GM12891 (cell line): ENCODE measurements around the gene STK10.

Experiments used
- DNase-seq: peaks from one replicate; pipeline ENCODE4 v3.0.0; 2011; ENCODE audit warnings: low spot score; ENCODE audit not compliant: insufficient read length
- FAIRE-seq: peaks from 2 replicates; lab custom pipeline; 2011; peaks lifted over from hg19 to GRCh38; lab: Jason Lieb, UNC
- PAX5 ChIP-seq: IDR thresholded peaks from 2 replicates; pipeline ENCODE4 v1.6.1; 2011; ENCODE audit warnings: low read length, moderate library complexity, mild to moderate bottlenecking; ENCODE audit not compliant: insufficient read depth, severe bottlenecking
- POLR2A ChIP-seq: IDR thresholded peaks from 2 replicates; pipeline ENCODE4 v1.6.1; 2011; ENCODE audit warnings: low read depth, low read length, control low read depth
- POLR2AphosphoS5 ChIP-seq: IDR thresholded peaks from 2 replicates; pipeline ENCODE4 v1.6.1; 2011; ENCODE audit warnings: low read depth, low read length, control low read depth
- POU2F2 ChIP-seq: IDR thresholded peaks from 2 replicates; pipeline ENCODE4 v1.6.1; 2011; ENCODE audit warnings: low read depth, mild to moderate bottlenecking, control low read depth, low read length, moderate library complexity
- SPI1 ChIP-seq: IDR thresholded peaks from 2 replicates; pipeline ENCODE4 v1.6.1; 2011; ENCODE audit warnings: low read depth, low read length, control low read depth
- TAF1 ChIP-seq: IDR thresholded peaks from 2 replicates; pipeline ENCODE4 v1.6.1; 2011; ENCODE audit warnings: low read depth, low read length, control low read depth

STK10 gene

DNA sequence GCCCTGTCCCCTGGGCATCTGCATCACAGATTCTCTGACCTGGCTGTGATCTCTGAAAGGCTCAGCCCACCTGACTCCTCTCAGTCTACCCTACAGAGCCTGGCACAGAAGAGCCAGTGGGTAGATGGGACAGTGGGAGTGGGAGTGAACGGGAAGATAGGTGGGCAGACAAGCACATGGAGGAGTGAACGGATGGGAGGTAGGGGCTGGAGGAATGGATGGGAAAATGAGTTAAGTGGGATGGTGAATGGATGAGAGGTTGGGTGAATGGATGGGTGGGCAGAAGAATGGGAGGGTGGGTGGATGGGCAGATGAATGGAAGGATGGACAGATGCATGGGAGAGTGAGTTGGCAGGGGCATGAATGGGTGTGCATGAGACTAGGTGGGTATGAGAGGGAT lies 18.8 kb downstream of the STK10 start:
- DNase-seq (no peak), FAIRE-seq (no peak)
- TF ChIP-seq POLR2A = no peak
- TF ChIP-seq SPI1 = no peak

DNA sequence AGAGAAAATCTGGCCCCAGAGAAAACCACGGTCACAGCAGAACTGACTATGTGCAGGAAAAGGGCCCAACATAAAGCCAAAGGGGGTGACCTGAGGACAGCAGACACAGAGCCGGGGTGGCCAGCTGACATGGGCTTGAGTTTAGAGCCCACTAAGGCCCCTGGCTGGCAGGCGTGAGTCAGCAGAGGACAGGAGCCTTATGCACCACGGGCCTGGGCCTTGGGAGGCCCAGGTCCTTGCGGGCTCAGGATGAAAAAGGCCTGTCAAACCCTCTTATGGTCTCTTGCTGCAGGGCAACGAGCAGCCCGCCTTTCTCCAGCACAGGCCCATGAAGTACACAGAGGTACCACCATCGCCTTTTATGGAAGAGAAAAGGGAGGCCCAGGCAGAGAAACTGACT lies 19.7 kb downstream of the STK10 start:
- TF ChIP-seq SPI1 = no peak
- TF ChIP-seq PAX5 = no peak
- no peak for TF ChIP-seq POLR2A
- TF ChIP-seq POU2F2 = no peak
- no peak for TF ChIP-seq TAF1
- no peak for TF ChIP-seq POLR2AphosphoS5
- DNase-seq (no peak), FAIRE-seq (no peak)

DNA sequence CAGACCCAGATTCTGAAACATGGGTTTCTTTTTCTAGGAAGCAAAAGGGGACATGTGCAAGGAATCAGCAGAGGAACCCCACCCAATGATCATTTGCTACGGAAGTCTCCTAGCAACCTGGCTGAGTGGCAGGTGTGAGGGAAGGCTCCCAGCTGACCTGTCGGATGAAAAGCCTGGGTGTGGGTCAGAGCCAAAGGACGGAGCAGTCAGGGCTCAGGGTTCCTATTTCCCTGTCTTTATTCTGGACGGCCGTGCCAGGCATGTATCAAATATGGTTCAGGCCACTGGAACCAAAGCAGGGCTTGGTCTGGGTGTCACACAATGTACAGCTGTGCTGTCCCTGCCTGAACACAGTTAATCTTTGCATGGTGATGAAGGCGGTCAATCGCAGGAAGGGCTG lies 20.1 kb downstream of the STK10 start:
- FAIRE-seq (no peak), DNase-seq (no peak)
- no peak for TF ChIP-seq TAF1
- no peak for TF ChIP-seq POU2F2
- no peak for TF ChIP-seq PAX5
- no peak for TF ChIP-seq POLR2A

DNA sequence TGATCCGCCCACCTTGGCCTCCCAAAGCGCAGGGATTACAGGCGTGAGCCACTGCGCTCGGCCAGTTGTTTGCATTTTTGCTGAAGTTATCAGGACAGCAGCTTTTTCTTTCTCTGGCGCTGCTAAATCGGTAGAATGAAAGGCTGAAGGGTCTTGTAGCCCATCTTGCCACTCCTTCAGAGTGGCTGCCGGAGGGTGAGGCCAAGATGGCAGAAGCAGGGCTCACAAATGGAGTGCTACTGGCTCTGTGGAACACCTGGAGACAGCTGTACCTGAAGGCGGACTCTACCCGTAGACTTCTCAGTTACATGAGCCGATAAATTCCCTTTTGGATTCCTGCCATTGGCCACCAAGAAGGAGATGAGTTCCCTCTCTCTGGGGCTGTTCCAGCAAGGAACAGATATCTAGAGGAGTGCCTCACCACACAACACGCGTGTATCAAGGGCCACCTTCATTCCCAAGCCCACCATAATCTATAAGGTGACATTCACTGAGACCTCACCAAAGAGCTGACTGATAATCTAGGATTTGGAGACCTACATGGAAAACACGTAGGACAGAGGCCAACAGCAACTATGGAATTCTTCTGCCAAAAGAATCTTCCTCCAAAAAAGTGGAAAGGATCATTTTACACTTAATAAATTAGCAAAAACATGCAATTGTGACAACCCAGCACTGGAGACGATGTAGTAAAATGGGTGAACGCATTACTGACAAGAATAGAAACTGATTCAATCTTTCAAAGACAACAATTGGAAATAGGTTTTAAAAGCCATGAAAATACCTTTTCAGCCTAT lies 21.8 kb downstream of the STK10 start:
- DNase-seq = no peak
- no peak for TF ChIP-seq POLR2A
- no peak for FAIRE-seq

DNA sequence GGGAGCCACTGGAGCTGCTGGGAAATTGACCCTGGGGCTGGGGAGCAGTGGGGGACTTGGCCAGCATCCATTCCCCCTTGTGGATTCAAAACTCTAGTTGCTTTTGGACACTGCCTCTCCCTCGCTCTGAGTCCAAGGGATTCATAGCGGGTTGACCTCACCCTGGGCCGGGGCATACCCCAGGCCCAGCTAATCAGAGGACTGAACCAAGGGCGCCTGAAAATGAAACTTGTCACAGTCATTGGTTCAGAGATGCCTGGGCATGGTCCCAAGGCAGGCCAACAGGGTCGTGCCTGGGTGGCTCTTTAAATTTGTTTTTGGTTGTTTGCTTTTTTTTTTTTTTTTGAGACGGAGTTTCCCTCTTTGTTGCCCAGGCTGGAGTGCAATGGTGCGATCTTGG lies 22.6 kb downstream of the STK10 start:
- DNase-seq (no peak), FAIRE-seq (no peak)
- TF ChIP-seq TAF1 (no peak), POU2F2 (no peak), SPI1 (no peak), POLR2AphosphoS5 (no peak), POLR2A (no peak), PAX5 (no peak)

DNA sequence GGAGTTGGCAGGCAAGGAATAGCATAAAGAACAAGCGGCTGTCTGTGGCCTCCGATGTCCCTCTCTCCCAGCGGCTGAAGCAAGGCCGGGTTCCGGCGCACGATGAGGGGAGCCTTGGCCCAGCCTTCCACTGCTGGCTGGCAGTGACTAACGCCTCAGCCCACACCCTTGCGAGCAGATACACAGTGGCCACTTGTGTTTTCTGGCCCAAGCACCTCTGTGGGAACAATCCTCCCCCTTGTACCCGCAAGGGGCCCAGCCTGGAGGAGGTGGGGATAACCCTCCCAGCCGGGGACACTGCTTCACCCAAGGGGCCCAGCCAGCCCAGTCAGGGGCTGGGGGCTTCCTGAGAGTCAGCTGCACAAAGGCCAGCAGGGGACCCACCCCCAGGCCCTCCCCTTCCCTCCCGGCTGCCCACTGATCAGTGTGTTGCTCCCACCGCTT lies 23.2 kb downstream of the STK10 start:
- no peak for DNase-seq
- no peak for FAIRE-seq
- TF ChIP-seq SPI1 (no peak), POLR2A (no peak), POLR2AphosphoS5 (no peak), TAF1 (no peak), PAX5 (no peak), POU2F2 (no peak)

DNA sequence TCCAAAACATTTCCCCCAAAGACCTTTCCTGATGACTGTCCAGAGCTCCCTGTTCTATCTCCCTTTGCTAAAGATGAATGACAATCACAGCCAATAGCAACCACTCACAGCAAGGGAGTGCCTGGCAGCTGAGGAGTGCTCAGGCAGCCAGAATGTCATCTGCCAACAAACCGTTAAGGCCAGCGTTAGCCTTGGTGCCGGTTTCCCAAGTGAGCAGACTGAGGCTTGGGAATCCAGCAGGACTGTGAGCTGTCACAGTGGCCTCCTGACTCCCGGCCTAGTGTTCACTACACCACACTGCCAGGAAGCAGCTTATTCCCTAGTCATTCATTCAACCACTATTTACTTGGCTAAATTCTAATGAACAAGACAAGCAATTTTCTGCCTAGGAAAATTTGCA lies 24.7 kb downstream of the STK10 start:
- DNase-seq (no peak), FAIRE-seq (no peak)
- TF ChIP-seq POLR2A = no peak
- TF ChIP-seq POU2F2 = no peak
- TF ChIP-seq TAF1 = no peak
- TF ChIP-seq POLR2AphosphoS5 = no peak
- no peak for TF ChIP-seq SPI1
- TF ChIP-seq PAX5 = no peak

DNA sequence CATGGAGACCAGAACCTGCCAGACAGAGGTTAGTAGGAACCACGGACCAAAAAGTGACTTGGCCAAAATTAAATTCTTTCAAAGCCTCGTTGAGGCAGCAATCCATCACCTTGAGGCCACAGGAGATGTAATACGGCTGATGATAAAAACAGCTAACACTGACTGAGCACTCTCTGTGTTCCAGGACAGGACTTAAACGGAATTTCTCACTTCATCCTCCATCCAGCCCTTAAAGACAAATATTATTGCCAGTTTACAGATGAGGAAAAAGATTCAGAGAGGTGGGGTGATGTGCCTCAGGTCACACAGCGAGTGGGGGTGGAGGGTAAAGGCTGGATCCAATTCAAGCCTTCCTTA lies 25.1 kb downstream of the STK10 start:
- TF ChIP-seq POLR2AphosphoS5 (no peak), PAX5 (no peak), SPI1 (no peak), TAF1 (no peak), POU2F2 (no peak), POLR2A (no peak)
- DNase-seq (no peak), FAIRE-seq (no peak)

DNA sequence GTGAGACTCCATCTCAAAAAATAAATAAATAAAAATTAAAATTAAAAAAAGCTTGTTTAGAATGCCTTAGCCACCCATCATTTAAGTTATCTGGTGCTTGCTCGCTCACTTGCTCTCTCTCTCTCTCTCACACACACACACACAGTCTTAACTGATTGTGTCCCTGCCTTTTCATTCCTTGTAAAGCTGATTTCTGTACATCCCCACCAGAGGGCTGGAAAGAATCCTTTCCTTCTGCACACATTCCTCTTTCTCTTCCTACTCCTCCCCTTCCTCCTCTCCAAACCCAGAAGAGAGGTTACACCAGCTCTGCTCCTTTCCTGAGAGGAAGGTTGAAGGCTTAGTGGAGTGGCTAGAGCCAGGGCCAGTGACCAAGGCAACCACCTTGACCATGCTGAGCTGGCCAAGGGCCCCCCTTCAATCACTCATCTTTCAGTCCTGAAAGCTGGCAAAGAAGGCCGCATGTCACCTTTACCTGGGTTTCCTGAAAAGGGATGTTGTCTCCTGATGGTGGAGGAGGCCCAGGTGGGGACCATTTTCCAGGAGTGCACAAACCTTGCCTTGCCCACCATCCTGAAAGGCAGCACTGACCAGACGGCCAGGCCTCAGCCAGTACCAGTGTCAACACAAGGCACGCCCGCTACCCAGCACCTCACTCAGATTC lies 25.6 kb downstream of the STK10 start:
- DNase-seq (no peak), FAIRE-seq (no peak)
- TF ChIP-seq POLR2AphosphoS5 (no peak), POLR2A (no peak), PAX5 (no peak), SPI1 (no peak), TAF1 (no peak), POU2F2 (no peak)

DNA sequence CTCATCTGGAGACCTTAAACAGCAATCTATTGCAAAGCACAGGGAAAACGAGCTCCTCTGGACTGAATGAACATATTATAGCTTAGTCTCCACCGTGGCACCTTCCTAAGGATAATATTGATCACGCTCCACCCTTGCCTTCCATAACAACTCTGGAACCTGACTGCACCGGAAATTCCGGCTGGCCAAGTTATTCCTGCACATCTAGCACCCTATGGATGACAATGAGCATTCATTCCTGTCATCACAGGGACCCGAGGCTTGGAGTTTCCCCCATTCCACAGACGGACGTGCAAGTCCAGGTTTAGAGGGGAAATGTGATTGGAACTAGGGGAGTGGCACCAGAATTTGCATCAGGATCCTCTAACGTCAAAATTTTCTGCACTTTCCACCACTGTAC lies 27.5 kb downstream of the STK10 start:
- DNase-seq = no peak
- no peak for FAIRE-seq
- TF ChIP-seq PAX5 = no peak
- no peak for TF ChIP-seq POU2F2
- TF ChIP-seq SPI1 = no peak
- TF ChIP-seq TAF1 = no peak
- no peak for TF ChIP-seq POLR2AphosphoS5
- no peak for TF ChIP-seq POLR2A
